NCI-H187 (cell line): ENCODE results near the gene FGG.
"Not testable (repeated sequence)": the region's sequence is repeated elsewhere in the genome, so short reads cannot be mapped to it uniquely, and the experiment has no call there.

Experiments used
- DNase-seq, 2 experiments: peaks; one replicate each; lab custom pipeline; 2025; lab: John Stamatoyannopoulos, UW

The FGG gene

GRCh38 chr4:154610582-154610981 lies 1.9 kb downstream of the FGG start:
- no peak for DNase-seq

GRCh38 chr4:154609532-154609931 lies 2.9 kb downstream of the FGG start:
- no peak for DNase-seq

- DNase-seq, result no peak
Measured at GRCh38 chr4:154608361-154609252, 3.8 kb downstream of the FGG start.

GRCh38 chr4:154606728-154607723 lies 5.4 kb downstream of the FGG start:
- DNase-seq, result no peak

- no peak for DNase-seq
Measured at GRCh38 chr4:154604696-154605200, 7.7 kb downstream of the FGG start.

GRCh38 chr4:154603033-154603943 lies 9.2 kb downstream of the FGG start:
- DNase-seq, result no peak

GRCh38 chr4:154602404-154603020 lies 9.9 kb downstream of the FGG start:
- no peak for DNase-seq

GRCh38 chr4:154597798-154598774 lies 14.4 kb downstream of the FGG start:
- no peak for DNase-seq

- DNase-seq, result not testable (repeated sequence)
Measured at GRCh38 chr4:154597281-154597680, 15.2 kb downstream of the FGG start.

- DNase-seq, result no peak
Measured at GRCh38 chr4:154595807-154596206, 16.6 kb downstream of the FGG start.

- not testable (repeated sequence) for DNase-seq
Measured at GRCh38 chr4:154594343-154594742, 18.1 kb downstream of the FGG start.

- no peak for DNase-seq
Measured at GRCh38 chr4:154593868-154594267, 18.6 kb downstream of the FGG start.

GRCh38 chr4:154591890-154592289 lies 20.6 kb downstream of the FGG start:
- no peak for DNase-seq

- no peak for DNase-seq
Measured at GRCh38 chr4:154590329-154591006, 22.0 kb downstream of the FGG start, which contains the start of gene FGA. Gene FGA (minus strand): TSS chr4:154590742. CDS start chr4:154590687, 55 bp downstream.

GRCh38 chr4:154589296-154590197 lies 22.9 kb downstream of the FGG start:
- DNase-seq, result no peak

- DNase-seq, result no peak
Measured at GRCh38 chr4:154588198-154588597, 24.3 kb downstream of the FGG start.

- no peak for DNase-seq
Measured at GRCh38 chr4:154586296-154587033, 26.0 kb downstream of the FGG start.
